ENCODE results near the gene XPC.

GRCh38 chr3:14225421-14225820 lies 47.0 kb upstream of the XPC start:
- no peak for TF ChIP-seq EZH2 (IDR thresholded peaks at IDR 0.05; ENCODE audit: borderline replicate concordance)
- TF ChIP-seq, protein P1, sequence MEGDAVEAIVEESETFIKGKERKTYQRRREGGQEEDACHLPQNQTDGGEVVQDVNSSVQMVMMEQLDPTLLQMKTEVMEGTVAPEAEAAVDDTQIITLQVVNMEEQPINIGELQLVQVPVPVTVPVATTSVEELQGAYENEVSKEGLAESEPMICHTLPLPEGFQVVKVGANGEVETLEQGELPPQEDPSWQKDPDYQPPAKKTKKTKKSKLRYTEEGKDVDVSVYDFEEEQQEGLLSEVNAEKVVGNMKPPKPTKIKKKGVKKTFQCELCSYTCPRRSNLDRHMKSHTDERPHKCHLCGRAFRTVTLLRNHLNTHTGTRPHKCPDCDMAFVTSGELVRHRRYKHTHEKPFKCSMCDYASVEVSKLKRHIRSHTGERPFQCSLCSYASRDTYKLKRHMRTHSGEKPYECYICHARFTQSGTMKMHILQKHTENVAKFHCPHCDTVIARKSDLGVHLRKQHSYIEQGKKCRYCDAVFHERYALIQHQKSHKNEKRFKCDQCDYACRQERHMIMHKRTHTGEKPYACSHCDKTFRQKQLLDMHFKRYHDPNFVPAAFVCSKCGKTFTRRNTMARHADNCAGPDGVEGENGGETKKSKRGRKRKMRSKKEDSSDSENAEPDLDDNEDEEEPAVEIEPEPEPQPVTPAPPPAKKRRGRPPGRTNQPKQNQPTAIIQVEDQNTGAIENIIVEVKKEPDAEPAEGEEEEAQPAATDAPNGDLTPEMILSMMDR (IDR thresholded peaks at IDR 0.05; ENCODE audit: poor library complexity): no peak
- no peak for TF ChIP-seq EZH2phosphoT487 (IDR thresholded peaks at IDR 0.05; ENCODE audit: low read depth, severe bottlenecking, unreplicated experiment)

Data from hepatocyte (in vitro differentiated cells).